Cardiac muscle cell (in vitro differentiated cells and primary cell): ENCODE measurements around the gene TMEM9B. TPM values are rescaled to one million over a fixed set of nuclear protein-coding genes. Genes with fewer than 3 reads are reported as not detected.

Source experiments
- DNase-seq, 2 donors: peaks; one replicate each; pipeline versions ENCODE4 v3.0.0 to v3.0.0-alpha.2; 2010 to 2017; ENCODE audit warnings: low read depth in 1 of 2, low spot score in 1 of 2
- H3K27ac ChIP-seq: fragments of 200-600 bp; sonication (generic); 2 replicates; pipeline ENCODE4 v1.5.1; 2016
- H3K27me3 ChIP-seq: fragments of 200-600 bp; sonication (generic); 2 replicates; pipeline ENCODE4 v1.6.0; 2016; ENCODE audit warnings: control low read depth
- H3K36me3 ChIP-seq: fragments of 200-600 bp; sonication (generic); 2 replicates; pipeline ENCODE4 v1.5.1; 2016; ENCODE audit warnings: control low read depth
- H3K4me1 ChIP-seq: fragments of 200-600 bp; sonication (generic); 2 replicates; pipeline ENCODE4 v1.8.1; 2017; ENCODE audit warnings: low read depth, mild to moderate bottlenecking, mixed run types
- H3K4me3 ChIP-seq: fragments of 200-600 bp; sonication (generic); 2 replicates; pipeline ENCODE4 v1.5.1; 2016; ENCODE audit warnings: mild to moderate bottlenecking
- H3K9me3 ChIP-seq: fragments of 200-600 bp; sonication (generic); 2 replicates; pipeline ENCODE4 v1.5.1; 2017; ENCODE audit warnings: low read depth, mild to moderate bottlenecking, control low read depth
- CTCF ChIP-seq: IDR thresholded peaks from 2 replicates; pipeline ENCODE4 v1.5.1; 2012; ENCODE audit warnings: low read depth, mild to moderate bottlenecking, low read length
- polyA plus RNA-seq: library from polyadenylated mRNA; unstranded; fragments of >200 nt; fragmentation: Nextera tagmentation; extraction: Ambion mirVana; gene quantifications from 2 replicates; pipeline ENCODE4 v1.2.1, GENCODE V29; 2016
- total RNA-seq: library from RNA; depleted of rRNA; stranded (reverse); fragments of >200 nt; gene quantifications from 2 replicates; pipeline ENCODE4 v1.2.3, GENCODE V29; 2016

The TMEM9B gene
- total and polyA plus RNA-seq, 2 experiments from 2014 or later: 15.4 to 39.4 TPM

- no peak for TF ChIP-seq CTCF
- H3K27ac ChIP-seq: no peak overlapping the region
These were observed 65.0 kb downstream of the TMEM9B start for GRCh38 chr11:8899119-8899753.

More at GRCh38 chr11:8899119-8899753, 65.0 kb downstream of the TMEM9B start:
- DNase-seq: no peak
- Histone ChIP-seq H3K4me3 (no peak overlapping the region), H3K27me3 (no peaks in the 10 kb centered on the region), H3K36me3 (no peaks in the 10 kb centered on the region), H3K4me1 (no peaks in the 10 kb centered on the region), H3K9me3 (no peaks in the 10 kb centered on the region)

Other genes with a start within 250 kb of the TMEM9B start
- 26.2 and 33.7 TPM in 2 replicates for gene AKIP1, start 53.3 kb downstream of the TMEM9B start, total RNA-seq
- 51.1 and 55.2 TPM in 2 replicates for gene AKIP1, start 53.3 kb downstream of the TMEM9B start, polyA plus RNA-seq
- gene C11orf16, start 31.5 kb downstream of the TMEM9B start, total RNA-seq: not detected in 2 replicates
- gene C11orf16, start 31.5 kb downstream of the TMEM9B start, polyA plus RNA-seq: not detected in 2 replicates
- not detected in 2 replicates for gene ASCL3, start 21.4 kb downstream of the TMEM9B start, total RNA-seq
- not detected in 2 replicates for gene ASCL3, start 21.4 kb downstream of the TMEM9B start, polyA plus RNA-seq
- 2.1 and 2.5 TPM in 2 replicates for gene NRIP3, start 39.6 kb upstream of the TMEM9B start, total RNA-seq
- gene NRIP3, start 39.6 kb upstream of the TMEM9B start, polyA plus RNA-seq: 0.04 and 0.57 TPM in 2 replicates
- 0.18 and 0.21 TPM in 2 replicates for gene SCUBE2, start 127.2 kb upstream of the TMEM9B start, total RNA-seq
- gene SCUBE2, start 127.2 kb upstream of the TMEM9B start, polyA plus RNA-seq: 1.4 TPM in 1 of 2 replicates, not detected in the other